ENCODE data around the gene KCTD14.

GRCh38 chr11:78037056-78037455, 14.0 kb upstream of the KCTD14 start:
- TF ChIP-seq EP300 (IDR thresholded peaks at IDR 0.05) = no peak
- no peak for TF ChIP-seq MYC (IDR thresholded peaks at IDR 0.05; ENCODE audit: borderline replicate concordance, low read length)
- no peak for TF ChIP-seq CEBPB (IDR thresholded peaks at IDR 0.05)
